ENCODE measurements around the gene C17orf107. TPM values are rescaled to one million over a fixed set of nuclear protein-coding genes. Genes with fewer than 3 reads are reported as not detected.
"Not testable (repeated sequence)": the region's sequence is repeated elsewhere in the genome, so short reads cannot be mapped to it uniquely, and the experiment has no call there.

C17orf107 gene
- 4.6 TPM for total RNA-seq

DNA sequence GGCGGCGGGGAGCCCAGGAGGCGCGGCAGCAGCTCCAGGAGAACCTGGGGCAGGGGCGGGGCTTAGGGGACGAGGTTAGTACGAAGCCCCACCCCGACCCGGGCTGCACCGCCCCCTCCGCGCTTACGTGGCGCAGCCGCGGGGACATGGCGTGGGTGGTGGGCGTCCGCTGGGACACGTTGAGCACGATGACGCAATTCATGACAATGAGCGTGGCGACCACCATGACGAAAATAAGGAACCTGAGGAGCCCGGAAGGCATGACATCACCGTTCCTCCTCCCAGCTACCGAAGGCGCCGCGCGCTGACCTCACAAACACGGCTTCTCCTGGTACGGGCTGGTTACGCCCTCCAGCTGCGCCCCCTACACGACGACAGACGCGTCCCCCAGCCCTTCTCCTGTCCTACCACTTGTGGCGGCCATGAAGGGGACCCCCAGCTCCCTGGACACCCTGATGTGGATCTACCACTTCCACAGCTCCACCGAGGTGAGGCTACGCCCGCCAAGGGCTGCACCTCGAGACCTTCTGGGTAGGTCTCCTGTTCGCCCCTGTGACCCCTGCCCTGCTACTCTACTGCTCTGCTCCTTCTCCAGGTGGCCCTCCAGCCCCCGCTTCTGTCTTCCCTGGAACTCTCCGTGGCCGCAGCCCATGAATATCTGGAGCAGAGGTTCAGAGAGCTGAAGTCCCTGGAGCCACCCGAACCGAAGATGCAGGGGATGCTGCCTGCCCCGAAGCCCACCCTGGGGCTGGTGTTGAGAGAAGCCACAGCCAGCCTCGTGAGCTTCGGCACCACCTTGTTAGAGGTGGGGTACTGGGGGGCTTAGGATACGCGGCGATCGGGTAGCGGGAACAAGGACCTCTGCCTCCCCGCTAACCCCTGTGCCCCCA, at the start of gene C17orf107:
TSS of gene C17orf107 (plus strand) at position 196 of the 890 bp plus-strand sequence. CDS start at position 423, 227 bp downstream.
- DNase-seq (ENCODE audit: low spot score) = no peak

- DNase-seq (ENCODE audit: low spot score) = no peak
Measured at GRCh38 chr17:4850246-4850645, 49.1 kb upstream of the C17orf107 start.

GRCh38 chr17:4851084-4851483, 48.3 kb upstream of the C17orf107 start:
- DNase-seq (ENCODE audit: low spot score) = no peak

DNA sequence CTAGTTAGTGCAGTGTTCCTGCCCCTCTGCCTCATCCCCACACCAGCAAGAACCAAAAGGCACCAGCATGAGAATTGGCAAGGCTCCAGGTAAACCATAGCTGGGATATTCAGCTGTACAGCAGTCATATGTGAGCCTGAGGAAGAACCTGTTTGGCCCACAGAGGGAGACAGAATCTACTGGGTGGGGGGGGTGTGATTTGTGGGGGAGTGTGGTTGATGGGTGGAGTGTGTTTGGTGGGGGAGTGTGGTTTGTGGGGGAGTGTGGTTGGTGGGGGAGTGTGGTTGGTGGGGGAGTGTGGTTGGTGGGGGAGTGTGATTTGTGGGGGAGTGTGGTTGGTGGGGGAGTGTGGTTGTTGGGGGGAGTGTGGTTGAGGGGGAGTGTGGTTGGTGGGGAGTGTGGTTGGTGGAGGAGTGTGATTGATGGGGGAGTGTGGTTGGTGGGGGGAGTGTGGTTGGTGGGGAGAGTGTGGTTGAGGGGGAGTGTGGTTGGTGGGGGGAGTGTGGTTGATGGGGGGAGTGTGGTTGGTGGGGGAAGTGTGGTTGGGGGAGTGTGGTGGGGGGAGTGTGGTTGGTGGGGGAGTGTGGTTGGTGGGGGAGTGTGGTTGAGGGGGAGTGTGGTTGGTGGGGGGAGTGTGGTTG, 46.6 kb upstream of the C17orf107 start:
- DNase-seq (ENCODE audit: low spot score) = peak; percentile 54

DNA sequence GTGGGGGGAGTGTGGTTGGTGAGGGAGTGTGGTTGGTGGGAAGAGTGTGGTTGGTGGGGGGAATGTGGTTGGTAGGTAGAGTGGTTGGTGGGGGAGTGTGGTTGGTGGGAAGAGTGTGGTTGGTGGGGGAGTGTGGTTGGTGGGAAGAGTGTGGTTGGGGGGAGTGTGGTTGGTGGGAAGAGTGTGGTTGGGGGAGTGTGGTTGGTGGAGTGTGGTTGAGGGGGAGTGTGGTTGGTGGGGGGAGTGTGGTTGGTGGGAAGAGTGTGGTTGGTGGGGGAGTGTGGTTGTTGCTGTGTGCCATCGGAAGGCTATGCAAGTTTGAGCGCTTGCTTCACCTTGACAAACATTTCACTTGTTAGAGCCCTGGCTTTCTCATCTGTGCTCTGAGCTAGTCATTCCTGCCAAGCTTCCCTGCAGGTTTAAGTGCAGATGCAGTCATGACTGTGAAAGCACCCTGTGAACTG, 46.1 kb upstream of the C17orf107 start:
- no peak for DNase-seq (ENCODE audit: low spot score)

GRCh38 chr17:4854111-4854681, 45.1 kb upstream of the C17orf107 start:
- peak; percentile 76 for DNase-seq (ENCODE audit: low spot score)

GRCh38 chr17:4856271-4856936, 42.9 kb upstream of the C17orf107 start:
- DNase-seq (ENCODE audit: low spot score) = no peak

DNA sequence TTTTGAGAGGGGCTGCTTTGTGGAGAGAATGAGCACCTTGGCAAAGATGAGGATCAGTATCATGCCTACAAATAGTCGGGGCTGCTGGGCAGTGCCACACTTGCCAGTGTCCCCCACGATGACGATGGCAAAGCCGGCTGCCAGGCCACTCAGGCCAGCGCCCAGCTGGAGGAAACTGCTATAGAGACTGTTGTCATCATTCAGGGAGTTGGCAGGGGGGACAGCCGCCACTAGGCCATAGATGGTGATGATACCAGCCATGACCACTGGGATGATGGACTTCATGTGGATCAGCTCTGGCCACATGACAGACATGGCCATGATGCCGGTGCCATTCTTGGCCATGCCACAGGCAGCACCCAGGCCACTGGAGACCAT, 42.4 kb upstream of the C17orf107 start:
- DNase-seq (ENCODE audit: low spot score) = no peak

GRCh38 chr17:4857347-4857746, 42.0 kb upstream of the C17orf107 start:
- DNase-seq (ENCODE audit: low spot score) = not testable (repeated sequence)

GRCh38 chr17:4858068-4858881, 41.1 kb upstream of the C17orf107 start:
- DNase-seq (ENCODE audit: low spot score) = no peak

DNA sequence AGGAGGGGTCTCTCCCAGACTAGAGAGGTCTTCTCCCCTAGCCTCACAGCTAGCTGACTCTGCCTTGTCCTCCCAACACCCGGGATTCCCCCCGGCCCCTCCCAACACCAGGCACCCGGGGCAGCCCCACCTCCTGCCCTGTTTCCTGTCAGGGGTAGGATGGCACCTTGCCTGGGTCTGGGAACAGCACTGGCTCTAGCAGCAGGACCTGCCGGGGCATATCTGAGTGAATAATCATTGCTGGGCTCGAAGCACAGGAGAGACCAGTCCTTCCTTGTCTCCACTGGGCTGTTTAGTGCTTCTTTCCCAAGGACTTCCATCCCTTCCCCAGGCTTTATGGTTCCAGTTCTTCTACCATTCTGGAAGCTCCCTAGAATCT, 40.5 kb upstream of the C17orf107 start:
- DNase-seq (ENCODE audit: low spot score) = peak; percentile 81

DNA sequence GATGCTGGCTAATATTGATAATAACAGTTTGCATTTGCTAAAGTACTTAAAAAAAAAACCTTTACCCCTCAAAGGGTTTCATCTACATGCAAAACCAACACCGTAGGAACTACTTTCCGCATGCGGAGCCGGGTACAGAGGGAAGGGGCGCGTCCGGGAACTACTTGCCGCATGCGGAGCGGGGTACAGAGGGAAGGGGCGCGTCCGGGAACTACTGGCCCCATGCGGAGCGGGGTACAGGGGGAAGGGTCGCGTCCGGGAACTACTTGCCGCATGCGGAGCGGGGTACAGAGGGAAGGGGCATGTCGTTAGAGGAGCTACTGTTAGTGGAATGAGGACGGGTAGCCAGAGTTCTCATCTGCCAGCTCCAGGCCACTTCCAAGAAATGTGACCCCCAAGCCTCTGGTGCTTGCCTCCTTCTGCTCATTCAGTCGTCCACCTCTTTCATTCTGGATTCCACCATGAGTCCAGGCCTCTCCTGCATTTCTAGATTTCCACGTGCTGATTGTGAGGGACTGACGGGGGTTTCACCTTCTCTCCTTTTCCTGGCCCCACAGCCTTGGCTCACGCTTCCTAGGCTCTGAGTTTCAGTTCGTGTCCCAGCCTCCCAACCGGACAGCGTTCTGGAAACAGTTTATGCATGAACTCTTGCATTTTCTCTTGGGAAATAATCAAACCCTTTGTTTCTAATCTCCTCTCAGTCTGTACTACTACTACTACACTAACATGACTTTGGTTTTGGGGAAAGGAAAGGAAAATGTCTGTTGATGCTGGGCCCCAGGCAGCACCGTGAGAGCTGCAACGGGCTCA, 39.3 kb upstream of the C17orf107 start:
- no peak for DNase-seq (ENCODE audit: low spot score)

GRCh38 chr17:4860651-4861050, 38.7 kb upstream of the C17orf107 start:
- no peak for DNase-seq (ENCODE audit: low spot score)

DNA sequence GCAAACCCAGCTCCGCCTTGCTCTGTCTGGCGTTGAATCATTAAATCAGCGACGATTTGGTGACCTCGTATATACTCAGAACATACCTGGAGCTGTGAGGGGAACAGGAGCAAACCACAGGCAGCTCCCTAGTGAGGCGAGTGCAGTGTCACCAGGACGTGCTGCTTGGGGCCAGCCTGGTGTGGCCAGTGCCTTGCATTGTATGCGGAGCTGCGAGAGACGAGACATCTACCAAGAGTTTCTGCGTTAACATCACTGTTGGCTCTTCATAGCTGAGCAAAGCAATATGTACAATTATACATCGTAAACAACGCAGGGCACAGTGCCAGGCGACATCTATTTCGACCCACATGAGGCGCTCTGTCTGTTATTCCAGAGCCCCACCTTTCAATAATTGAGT, 38.3 kb upstream of the C17orf107 start:
- no peak for DNase-seq (ENCODE audit: low spot score)

DNA sequence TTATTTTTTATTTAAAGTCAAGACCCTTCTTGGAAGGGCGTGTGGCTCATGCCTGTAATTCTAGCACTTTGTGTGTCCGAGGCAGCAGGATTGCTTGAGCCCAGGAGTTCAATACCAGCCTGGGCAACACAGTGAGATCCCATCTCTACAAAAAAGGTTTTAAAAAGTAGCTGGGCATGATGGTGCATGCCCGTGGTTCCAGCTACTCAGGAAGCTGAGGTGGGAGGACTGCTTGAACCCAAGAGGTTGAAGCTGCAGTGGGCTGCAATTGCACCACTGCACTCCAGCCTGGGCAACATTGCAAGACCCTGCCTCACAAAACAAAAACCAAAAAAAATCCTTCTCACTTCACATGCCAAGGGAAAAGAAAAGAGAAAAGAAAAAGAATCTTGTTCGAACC, 36.6 kb upstream of the C17orf107 start:
- DNase-seq (ENCODE audit: low spot score) = no peak

GRCh38 chr17:4863321-4863720, 36.0 kb upstream of the C17orf107 start:
- no peak for DNase-seq (ENCODE audit: low spot score)

DNA sequence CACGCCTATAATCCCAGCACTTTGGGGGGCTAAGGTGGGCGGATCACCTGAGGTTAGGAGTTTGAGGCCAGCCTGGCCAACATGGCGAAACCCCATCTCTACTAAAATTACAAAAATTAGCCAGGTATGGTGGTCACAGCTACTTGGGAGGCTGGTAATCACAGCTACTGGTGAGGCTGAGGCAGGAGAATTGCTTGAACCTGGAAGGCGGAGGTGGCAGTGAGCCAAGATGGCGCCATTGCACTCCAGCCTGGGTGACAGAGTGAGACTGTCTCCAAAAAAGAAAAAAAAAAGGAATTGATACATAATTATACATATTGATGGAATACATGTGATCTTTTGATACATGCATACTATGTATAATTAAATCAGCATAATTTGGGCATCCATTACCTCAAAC, 31.8 kb upstream of the C17orf107 start:
- not testable (repeated sequence) for DNase-seq (ENCODE audit: low spot score)

DNA sequence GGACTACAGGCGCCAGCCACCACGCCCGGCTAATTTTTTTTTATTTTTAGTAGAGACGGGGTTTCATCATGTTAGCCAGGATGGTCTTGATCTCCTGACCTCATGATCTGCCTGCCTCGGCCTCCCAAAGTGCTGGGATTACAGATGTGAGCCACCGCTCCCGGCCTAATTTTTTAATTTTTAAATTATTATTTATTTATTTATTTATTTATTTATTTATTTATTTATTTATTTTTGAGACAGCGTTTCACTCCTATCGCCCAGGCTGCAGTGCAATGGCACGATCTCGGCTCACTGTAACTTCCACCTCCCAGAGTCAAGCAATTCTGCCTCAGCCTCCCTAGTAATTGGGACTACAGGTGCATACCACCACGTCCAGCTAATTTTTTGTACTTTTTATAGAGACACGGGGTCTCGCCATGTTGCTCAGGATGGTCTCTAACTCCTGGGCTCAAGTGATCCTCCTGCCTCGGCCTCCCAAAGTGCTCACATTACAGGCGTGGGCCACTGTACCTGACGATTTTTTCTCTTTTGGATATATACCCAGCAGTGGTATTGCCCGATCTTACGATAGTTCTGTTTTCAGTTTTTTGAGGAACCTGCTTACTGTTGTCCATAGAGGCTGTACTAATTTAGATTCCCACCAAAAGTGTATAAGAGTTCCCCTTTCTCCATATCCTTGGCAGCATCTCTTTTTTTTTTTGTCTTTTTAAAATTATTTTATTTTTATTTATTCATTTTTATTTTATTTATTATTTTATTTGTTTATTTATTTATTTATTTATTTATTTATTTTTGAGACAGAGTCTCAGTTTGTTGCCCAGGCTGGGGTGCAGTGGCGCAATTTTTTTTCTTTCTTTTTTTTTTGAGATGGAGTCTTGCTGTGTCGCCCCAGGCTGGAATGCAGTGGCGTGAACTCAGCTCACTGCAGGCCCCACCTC, 30.0 kb upstream of the C17orf107 start:
- DNase-seq (ENCODE audit: low spot score) = not testable (repeated sequence)

DNA sequence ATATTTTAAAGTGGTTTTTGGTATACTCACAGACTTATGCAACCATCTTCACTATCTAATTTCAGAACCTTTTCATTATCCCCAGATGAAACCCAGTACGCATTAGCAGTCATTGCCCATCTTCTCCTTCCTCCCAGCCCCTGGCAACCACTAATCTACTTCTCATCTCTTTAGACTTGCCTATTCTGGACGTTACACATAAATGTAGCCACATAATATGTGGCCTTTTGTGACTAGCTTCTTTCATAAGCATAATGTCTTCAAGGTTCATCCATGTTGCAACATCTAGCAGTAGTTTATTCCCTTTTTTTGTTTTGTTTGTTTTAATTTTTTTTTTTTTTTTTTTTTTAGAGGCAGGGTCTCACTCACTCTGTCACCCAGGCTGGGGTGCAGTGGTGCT, 28.5 kb upstream of the C17orf107 start:
- DNase-seq (ENCODE audit: low spot score) = no peak
